Inflammatory macrophage treated with lipopolysaccharide for 4 hours (primary cell): ENCODE results near the gene KLHL36.

ENCODE experiments used
- DNase-seq: peaks from one replicate; pipeline ENCODE4 v3.0.0-alpha.2; 2020

Gene KLHL36

GRCh38 chr16:84648595-84649510 is 542 bp downstream of the KLHL36 start:
- DNase-seq, result peak; percentile 25

DNA sequence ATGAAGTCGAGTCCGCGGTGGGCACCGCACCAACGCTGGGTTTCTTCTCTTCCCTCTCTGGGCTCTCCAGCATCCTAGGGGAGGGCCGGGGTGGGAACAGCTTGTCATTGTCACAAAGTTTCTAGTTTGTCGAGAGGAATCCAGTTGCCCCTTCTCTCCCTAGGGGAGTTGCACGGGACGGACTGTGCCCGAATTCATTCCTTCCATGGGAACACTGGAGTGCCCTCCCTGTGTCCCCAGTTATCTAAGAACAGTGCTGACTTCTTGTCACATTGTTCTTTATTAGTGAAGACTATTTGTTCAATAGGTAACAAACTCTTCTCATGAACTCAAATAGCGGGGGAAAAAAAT is 1.2 kb downstream of the KLHL36 start:
- no peak for DNase-seq

GRCh38 chr16:84650062-84650991 is 2.0 kb downstream of the KLHL36 start:
- no peak for DNase-seq

GRCh38 chr16:84652566-84652965 is 4.3 kb downstream of the KLHL36 start:
- no peak for DNase-seq

GRCh38 chr16:84654238-84654637 is 5.9 kb downstream of the KLHL36 start:
- DNase-seq, result no peak

- DNase-seq, result no peak
Measured at GRCh38 chr16:84654998-84655397, 6.7 kb downstream of the KLHL36 start.

- DNase-seq, result no peak
Measured at GRCh38 chr16:84656649-84657048, 8.3 kb downstream of the KLHL36 start.

DNA sequence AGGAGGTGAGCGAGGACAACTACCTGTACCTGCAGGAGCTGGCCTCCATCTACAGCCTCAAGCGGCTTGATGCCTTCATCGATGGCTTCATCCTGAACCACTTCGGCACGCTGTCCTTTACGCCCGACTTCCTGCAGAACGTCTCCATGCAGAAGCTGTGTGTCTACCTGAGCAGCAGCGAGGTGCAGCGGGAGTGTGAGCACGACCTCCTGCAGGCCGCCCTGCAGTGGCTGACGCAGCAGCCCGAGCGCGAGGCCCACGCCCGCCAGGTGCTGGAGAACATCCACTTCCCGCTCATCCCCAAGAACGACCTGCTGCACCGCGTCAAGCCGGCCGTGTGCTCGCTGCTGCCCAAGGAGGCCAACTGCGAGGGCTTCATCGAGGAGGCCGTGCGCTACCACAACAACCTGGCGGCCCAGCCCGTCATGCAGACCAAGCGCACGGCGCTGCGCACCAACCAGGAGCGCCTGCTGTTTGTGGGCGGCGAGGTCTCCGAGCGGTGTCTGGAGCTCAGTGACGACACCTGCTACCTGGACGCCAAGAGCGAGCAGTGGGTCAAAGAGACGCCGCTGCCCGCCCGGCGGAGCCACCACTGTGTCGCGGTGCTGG is 9.0 kb downstream of the KLHL36 start:
- no peak for DNase-seq

- DNase-seq, result no peak
Measured at GRCh38 chr16:84658690-84659089, 10.4 kb downstream of the KLHL36 start.

DNA sequence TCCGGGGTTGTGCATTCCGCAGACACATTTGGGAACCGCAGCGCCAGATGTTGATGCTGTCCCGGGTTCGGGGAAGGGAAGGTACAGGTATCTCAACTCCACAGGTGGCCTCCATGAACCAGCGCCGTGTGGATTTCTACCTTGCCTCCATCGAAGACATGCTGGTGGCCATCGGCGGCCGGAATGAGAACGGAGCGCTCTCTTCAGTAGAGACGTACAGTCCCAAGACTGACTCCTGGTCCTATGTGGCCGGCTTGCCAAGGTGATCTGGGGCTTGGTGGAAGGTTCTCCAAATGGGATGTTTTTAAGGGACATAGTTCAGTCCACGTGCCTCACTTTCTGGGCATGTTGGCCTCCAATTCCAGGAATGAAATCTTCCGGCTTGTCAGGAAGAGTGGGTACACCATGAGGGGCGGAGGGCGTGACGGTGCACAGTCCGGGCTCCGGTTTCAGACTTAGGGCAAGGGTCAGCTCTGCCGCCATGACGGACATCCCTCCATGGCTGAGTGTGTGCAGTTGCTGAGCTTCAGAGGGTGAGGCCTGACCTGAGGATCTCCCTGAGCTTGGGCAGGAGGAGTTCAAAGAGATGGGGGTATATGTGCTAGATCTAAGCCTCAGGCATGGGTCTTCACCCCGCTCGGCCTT is 11.5 kb downstream of the KLHL36 start:
- no peak for DNase-seq

DNA sequence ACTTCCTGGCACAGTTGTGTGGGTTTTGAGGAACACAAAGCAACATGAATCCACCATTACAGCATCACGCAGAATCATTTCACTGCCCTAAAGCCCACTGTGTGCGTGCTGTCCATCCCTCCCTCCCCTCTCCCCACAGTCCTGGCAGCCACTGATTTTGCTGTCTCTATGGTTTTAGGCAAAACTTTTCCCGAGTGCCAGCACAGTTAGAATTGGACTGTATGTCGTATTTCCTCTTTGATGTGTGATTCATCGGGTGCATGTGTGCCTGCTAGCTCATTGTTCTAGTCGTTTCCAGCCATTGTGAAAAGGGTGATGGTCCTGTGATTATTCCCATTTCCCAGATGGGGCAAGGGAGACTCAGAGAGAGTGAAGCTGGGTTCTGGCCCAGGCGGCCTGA is 12.7 kb downstream of the KLHL36 start:
- peak; percentile 22 for DNase-seq

DNA sequence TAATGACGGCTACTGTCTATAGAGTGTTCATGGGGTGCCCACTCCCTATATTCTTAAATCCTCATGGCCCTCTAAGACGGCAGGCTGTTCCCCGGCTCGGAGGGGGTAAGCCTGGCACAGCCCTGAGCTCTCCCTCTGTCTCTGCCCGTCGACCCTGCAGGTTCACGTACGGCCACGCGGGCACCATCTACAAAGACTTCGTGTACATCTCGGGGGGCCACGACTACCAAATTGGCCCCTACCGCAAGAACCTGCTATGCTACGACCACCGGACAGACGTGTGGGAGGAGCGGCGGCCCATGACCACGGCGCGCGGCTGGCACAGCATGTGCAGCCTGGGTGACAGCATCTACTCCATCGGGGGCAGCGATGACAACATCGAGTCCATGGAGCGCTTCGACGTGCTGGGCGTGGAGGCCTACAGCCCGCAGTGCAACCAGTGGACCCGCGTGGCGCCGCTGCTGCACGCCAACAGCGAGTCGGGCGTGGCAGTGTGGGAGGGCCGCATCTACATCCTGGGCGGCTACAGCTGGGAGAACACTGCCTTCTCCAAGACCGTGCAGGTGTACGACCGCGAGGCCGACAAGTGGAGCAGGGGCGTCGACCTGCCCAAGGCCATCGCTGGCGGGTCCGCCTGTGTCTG is 13.2 kb downstream of the KLHL36 start:
- DNase-seq, result no peak

DNA sequence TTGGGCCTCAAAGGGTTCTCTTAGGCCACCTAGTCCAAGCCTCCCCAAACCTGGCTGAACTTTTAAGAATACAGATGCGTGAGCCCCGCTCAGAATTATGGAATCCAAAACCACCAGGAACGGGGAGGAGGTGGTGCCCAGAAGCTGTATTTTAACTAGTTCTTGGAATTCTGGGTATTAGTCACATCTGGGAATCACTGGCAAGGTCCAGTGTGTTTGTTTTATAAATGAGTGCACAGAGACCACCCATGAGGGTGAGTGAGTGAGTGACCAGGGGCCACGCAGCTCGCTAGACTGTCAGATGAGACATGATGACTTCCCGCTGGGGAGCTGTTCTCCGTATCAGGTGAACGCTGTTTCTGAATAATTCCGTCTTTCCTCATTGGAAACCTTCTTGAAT is 14.2 kb downstream of the KLHL36 start:
- no peak for DNase-seq

DNA sequence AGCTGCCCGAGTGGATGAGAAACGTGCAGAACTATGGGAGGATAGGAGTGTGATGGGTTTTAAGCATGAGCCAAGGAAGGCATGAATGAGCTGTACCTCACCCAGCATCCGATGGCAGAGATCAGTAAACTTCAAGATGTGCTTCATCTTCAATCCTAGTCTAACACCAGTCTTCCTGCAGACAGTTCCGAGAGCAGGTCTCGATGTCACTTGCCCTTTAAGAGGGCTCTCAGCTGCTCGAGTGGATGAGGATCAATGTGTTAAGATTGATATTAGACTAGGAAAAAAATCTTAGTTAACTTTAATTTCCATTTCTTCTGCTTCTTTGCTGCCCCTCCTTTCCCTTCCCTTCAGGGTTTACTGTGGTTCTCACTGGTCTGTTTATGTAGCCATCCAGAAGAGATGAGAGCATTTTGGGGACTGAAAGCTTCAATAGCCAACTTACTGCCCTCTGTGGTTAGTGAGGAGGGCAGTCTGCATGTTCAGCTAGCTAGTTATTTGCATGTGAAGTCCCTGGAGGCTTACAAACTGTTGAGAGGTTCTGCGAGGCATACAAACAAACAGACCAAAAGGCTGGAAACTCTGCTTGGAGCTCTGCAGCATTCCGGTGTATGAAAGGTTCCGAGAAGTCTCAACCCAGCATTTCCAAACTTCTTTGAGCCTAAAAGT is 15.3 kb downstream of the KLHL36 start:
- no peak for DNase-seq

DNA sequence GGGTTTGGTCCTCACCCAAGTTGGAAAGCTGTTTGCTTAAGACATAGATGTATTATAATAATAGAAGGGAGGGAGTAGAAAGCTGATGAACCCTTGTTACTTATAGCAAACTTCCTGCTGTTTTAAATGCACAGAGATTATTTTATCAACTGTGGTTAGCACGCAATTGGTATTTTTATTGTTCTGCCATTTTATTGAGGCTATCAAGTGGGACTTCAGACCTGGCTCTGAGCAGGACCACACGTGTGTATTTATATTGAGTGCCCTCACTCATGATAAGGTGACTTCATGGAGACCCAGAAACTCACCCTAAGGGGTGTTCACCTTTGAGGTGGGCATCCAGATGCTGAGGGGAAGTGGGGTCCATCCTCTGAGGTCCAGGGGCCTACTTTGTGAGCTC is 17.0 kb downstream of the KLHL36 start:
- DNase-seq, result no peak

GRCh38 chr16:84665843-84666242 is 17.5 kb downstream of the KLHL36 start:
- DNase-seq, result no peak

- DNase-seq, result no peak
Measured at GRCh38 chr16:84667600-84668309, 19.4 kb downstream of the KLHL36 start.

GRCh38 chr16:84670063-84670462 is 21.8 kb downstream of the KLHL36 start:
- DNase-seq, result no peak

DNA sequence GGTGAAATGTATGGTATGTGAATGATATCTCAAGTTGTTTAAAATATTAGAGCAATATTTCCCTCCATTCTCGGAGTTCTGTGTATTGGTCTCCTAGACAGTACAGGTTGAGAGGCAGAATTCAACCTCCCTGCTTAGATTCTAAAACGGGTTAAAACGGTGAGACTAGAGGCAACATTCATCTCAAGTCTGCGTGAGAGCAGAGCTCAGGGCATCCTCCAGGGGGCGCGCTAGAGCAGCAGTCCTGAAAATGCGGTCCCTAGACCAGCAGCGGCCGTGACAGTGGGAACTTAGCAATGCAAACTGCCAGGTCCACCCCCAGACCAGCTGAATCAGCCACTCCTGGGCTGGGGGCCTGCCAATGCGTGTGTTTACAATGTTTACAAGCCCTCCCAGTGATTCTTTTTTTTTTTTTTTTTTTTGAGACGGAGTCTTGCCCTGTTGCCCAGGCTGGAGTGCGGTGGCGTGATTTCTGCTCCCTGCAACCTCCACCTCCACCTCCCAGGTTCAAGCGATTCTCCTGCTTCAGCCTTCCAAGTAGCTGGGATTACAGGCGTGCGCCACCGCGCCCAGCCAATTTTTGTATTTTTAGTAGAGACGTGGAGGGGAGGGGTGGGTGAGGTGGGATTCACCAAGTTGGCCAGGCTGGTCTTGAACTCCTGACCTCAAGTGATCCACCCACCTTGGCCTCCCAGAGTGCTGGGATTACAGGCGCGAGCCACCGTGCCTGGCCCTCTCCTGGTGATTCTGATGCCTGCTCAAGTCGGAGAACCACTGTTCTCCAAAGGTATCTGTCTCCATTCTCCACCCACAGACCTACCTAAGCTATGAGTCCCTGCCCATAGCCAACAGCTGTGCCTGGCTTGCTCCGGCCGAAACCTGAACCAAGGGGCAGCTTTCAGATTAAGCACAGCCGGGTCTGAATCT is 24.2 kb downstream of the KLHL36 start:
- peak; percentile 75 for DNase-seq

GRCh38 chr16:84673203-84673535 is 24.9 kb downstream of the KLHL36 start:
- no peak for DNase-seq
